Measurements from ENCODE around the gene MYO1H.
"Not testable (repeated sequence)": the region's sequence is repeated elsewhere in the genome, so short reads cannot be mapped to it uniquely, and the experiment has no call there.

Gene MYO1H

GRCh38 chr12:109347589-109347988 is at the start of gene MYO1H:
MYO1H (plus strand) TSS chr12:109347900; CDS start chr12:109347961, 61 bp downstream.
- no peak for DNase-seq (ENCODE audit: low read depth)

- no peak for DNase-seq (ENCODE audit: low read depth)
Observed at GRCh38 chr12:109299849-109300248, 47.9 kb upstream of the MYO1H start.

GRCh38 chr12:109301643-109302168 is 46.0 kb upstream of the MYO1H start:
- no peak for DNase-seq (ENCODE audit: low read depth)

GRCh38 chr12:109302358-109302757 is 45.3 kb upstream of the MYO1H start:
- no peak for DNase-seq (ENCODE audit: low read depth)

GRCh38 chr12:109302770-109303169 is 44.9 kb upstream of the MYO1H start:
- DNase-seq (ENCODE audit: low read depth) = no peak

GRCh38 chr12:109304485-109304884 is 43.2 kb upstream of the MYO1H start:
- no peak for DNase-seq (ENCODE audit: low read depth)

- no peak for DNase-seq (ENCODE audit: low read depth)
Observed at GRCh38 chr12:109305547-109305946, 42.2 kb upstream of the MYO1H start.

GRCh38 chr12:109307051-109307450 is 40.6 kb upstream of the MYO1H start:
- no peak for DNase-seq (ENCODE audit: low read depth)

GRCh38 chr12:109308534-109309380 is 38.9 kb upstream of the MYO1H start, which contains the start of gene FOXN4:
FOXN4 (minus strand) TSS chr12:109309284; CDS start chr12:109308321, 963 bp downstream.
- DNase-seq (ENCODE audit: low read depth) = no peak

GRCh38 chr12:109309381-109310246 is 38.1 kb upstream of the MYO1H start:
- no peak for DNase-seq (ENCODE audit: low read depth)

GRCh38 chr12:109310247-109311125 is 37.2 kb upstream of the MYO1H start:
- DNase-seq (ENCODE audit: low read depth) = no peak

GRCh38 chr12:109321294-109321693 is 26.4 kb upstream of the MYO1H start:
- not testable (repeated sequence) for DNase-seq (ENCODE audit: low read depth)

- no peak for DNase-seq (ENCODE audit: low read depth)
Observed at GRCh38 chr12:109329003-109329402, 18.7 kb upstream of the MYO1H start.

- no peak for DNase-seq (ENCODE audit: low read depth)
Observed at GRCh38 chr12:109329686-109330085, 18.0 kb upstream of the MYO1H start.

- no peak for DNase-seq (ENCODE audit: low read depth)
Observed at GRCh38 chr12:109330282-109331230, 17.1 kb upstream of the MYO1H start.

GRCh38 chr12:109331301-109331952 is 16.3 kb upstream of the MYO1H start:
- DNase-seq (ENCODE audit: low read depth) = no peak

- no peak for DNase-seq (ENCODE audit: low read depth)
Observed at GRCh38 chr12:109334887-109335286, 12.8 kb upstream of the MYO1H start.

- no peak for DNase-seq (ENCODE audit: low read depth)
Observed at GRCh38 chr12:109336593-109336992, 11.1 kb upstream of the MYO1H start.

- DNase-seq (ENCODE audit: low read depth) = no peak
Observed at GRCh38 chr12:109343677-109344076, 4.0 kb upstream of the MYO1H start.

GRCh38 chr12:109345428-109345827 is 2.3 kb upstream of the MYO1H start:
- DNase-seq (ENCODE audit: low read depth) = no peak

Data from stimulated activated CD8-positive, alpha-beta memory T cell treated with anti-CD3 and anti-CD28 coated beads, Interleukin-12 subunit alpha, Interleukin-12 subunit beta, amount 100 ng/mL, for 4 hours (primary cell).